Measurements from ENCODE around the gene PLEKHG3.

PLEKHG3 gene

GRCh38 chr14:64790478-64790877 is 86.3 kb downstream of the PLEKHG3 start:
- DNase-seq: no peak

DNA sequence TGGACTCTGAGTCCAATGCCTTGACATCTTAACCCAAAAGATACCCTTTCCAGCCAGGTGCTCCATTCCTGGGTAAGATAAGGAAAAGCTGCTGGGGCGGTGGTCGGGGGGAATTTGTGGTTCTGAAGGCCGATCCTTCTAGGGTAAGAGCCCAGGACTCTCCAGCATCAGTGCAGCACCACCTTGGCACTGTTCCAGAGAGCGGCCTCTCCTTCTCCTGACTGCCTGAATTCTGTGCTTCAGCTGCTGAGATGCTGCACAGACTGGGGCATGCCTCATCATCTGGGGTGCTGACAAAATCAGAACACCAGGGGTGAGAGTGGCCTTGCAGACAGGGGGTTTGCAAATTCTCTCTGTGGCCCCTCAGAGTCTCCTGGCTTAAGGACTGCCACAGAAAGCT is 88.0 kb downstream of the PLEKHG3 start:
- DNase-seq: no peak

DNA sequence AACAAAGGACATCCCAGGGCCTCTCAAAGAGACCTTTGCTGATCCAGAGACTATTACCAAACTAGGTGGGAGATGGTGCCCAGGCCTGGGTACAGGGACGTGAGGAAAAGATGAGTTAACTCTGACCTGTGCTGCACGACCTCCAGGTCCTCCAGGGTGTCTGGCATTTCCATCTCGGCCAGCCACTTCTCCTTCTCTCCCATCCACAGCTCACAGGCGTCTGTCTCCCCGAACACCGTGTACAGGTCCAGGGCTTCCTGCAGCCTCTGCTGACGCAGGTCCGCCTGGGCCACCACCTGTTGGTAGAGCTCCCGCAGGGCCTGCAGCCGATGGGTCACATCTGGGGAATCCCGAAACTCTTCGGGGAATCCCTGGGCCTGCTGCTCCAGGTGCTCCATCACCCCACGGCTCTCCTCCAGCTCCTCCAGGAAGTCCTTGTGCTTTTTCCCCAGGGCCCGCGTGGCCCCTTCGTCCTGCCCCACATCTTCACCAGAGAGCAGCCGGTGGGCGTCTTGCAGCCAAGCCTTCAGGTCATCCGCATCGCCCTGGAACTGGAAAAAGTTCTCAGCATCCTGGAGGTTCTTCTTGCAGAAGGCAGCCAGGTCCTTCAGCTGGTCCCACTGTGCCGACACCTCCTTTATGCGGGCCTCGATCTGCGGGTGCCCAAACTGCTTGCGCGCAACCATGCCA is 88.8 kb downstream of the PLEKHG3 start:
- DNase-seq: no peak

DNA sequence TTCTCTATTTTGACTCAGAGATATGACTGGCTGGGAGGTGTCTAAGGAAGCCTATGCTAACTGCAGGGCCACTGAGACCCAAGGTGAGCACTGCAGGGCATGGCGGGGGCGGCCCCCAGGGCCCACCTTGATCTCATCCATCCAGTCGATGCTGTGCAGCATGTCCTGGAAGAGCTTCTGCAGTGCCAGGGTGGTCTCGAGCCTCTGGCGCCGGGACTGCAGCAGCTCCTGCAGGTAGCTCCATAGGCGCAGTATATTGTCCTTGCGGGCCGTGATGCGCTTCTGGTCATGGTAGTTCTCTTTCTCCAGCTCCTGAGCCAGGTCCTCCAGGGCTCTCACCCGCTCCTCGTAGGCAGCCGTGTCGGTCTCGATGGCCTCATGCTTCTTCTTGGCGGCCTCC is 91.0 kb downstream of the PLEKHG3 start:
- DNase-seq: no peak

DNA sequence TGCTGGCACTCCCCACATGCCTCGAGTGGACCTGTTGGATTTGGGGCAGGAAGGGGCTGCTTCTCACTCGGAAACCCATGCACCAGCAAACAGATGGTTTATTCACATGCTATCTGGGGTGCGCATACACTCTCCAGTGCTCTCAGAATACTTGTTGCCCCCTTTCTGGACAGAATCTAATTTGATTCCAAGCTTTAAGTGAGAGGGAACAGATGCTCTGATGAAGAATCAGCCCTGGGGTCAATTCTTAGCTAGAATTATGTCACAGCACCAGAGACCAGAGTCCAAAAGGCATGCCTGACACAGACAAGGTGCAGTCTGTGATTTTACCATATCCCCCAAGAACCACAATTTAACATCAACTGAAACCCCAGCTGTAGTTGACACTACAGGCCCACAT is 91.7 kb downstream of the PLEKHG3 start:
- no peak for DNase-seq

- no peak for DNase-seq
Measured at GRCh38 chr14:64796369-64796768, 92.1 kb downstream of the PLEKHG3 start.

DNA sequence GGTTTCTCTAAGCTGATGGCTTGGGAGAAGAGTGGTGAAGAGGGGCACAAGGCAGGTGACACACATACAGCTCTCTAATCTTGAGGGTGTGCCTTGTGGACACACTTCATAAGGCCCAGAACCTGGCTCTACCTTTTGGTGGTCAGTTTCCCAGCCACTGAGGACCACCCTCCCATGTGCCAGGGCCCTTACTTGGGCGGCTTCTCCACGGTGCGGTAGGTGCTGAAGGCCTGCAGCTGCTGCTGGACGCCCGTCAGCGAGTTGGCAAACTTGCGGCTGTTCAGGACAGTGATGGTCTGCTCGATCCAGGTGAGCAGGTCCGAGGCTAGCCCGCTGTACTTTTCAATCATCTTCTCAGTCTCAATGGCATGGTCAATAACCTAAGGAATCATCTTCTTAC is 95.3 kb downstream of the PLEKHG3 start:
- DNase-seq: no peak

Measured in NCI-H1694 (cell line).